GM18502 (cell line): ENCODE measurements around the gene TAF11L10.
"Not testable (repeated sequence)": the region's sequence is repeated elsewhere in the genome, so short reads cannot be mapped to it uniquely, and the experiment has no call there.

ENCODE experiments used
- ATAC-seq: cut with Tn5 transposase; IDR thresholded peaks from one replicate; pipeline ENCODE4 v1.9.1; 2021; ENCODE audit warnings: mild to moderate bottlenecking; ENCODE audit not compliant: unreplicated experiment, poor library complexity

TAF11L10 gene

GRCh38 chr5:17597728-17598127 lies at the start of gene TAF11L10:
TSS of gene TAF11L10 (minus strand) at chr5:17597828.
- not testable (repeated sequence) for ATAC-seq

- no peak for ATAC-seq
These were observed 36.5 kb upstream of the TAF11L10 start, which contains the start of gene TAF11L14 for GRCh38 chr5:17634160-17634559. TSS of gene TAF11L14 (plus strand) at chr5:17634460.

GRCh38 chr5:17631788-17632187 lies 34.2 kb upstream of the TAF11L10 start, which contains the start of gene TAF11L13:
TSS of gene TAF11L13 (plus strand) at chr5:17632088.
- ATAC-seq = not testable (repeated sequence)

- no peak for ATAC-seq
These were observed 28.1 kb upstream of the TAF11L10 start for GRCh38 chr5:17625686-17626085.

- ATAC-seq = no peak
These were observed 23.0 kb upstream of the TAF11L10 start for GRCh38 chr5:17620627-17621026.

GRCh38 chr5:17619354-17619753 lies 21.7 kb upstream of the TAF11L10 start:
- no peak for ATAC-seq

GRCh38 chr5:17614872-17615605 lies 17.4 kb upstream of the TAF11L10 start:
- ATAC-seq = no peak

- not testable (repeated sequence) for ATAC-seq
These were observed 12.5 kb upstream of the TAF11L10 start, which contains the start of gene TAF11L12 for GRCh38 chr5:17610092-17610491. TSS of gene TAF11L12 (plus strand) at chr5:17610392.

GRCh38 chr5:17607461-17607860 lies 9.8 kb upstream of the TAF11L10 start:
- not testable (repeated sequence) for ATAC-seq

GRCh38 chr5:17604951-17605350 lies 7.3 kb upstream of the TAF11L10 start:
- ATAC-seq = no peak

- not testable (repeated sequence) for ATAC-seq
These were observed 6.3 kb upstream of the TAF11L10 start, which contains the start of gene TAF11L11 for GRCh38 chr5:17603880-17604279. TSS of gene TAF11L11 (plus strand) at chr5:17604183.

GRCh38 chr5:17594255-17594654 lies 3.4 kb downstream of the TAF11L10 start, which contains the start of gene TAF11L9:
TSS of gene TAF11L9 (minus strand) at chr5:17594394.
- not testable (repeated sequence) for ATAC-seq

- not testable (repeated sequence) for ATAC-seq
These were observed 6.8 kb downstream of the TAF11L10 start, which contains the start of gene TAF11L8 for GRCh38 chr5:17590860-17591259. TSS of gene TAF11L8 (minus strand) at chr5:17590960.

GRCh38 chr5:17585658-17586057 lies 12.0 kb downstream of the TAF11L10 start, which contains the start of gene TAF11L7:
TSS of gene TAF11L7 (minus strand) at chr5:17585758.
- not testable (repeated sequence) for ATAC-seq
